HG03025 (cell line): ENCODE measurements around the gene NTF4.
"Not testable (repeated sequence)": the region's sequence is repeated elsewhere in the genome, so short reads cannot be mapped to it uniquely, and the experiment has no call there.

Source experiments
- ATAC-seq: cut with Tn5 transposase; IDR thresholded peaks from one replicate; pipeline ENCODE4 v1.9.1; 2021; ENCODE audit warnings: mild to moderate bottlenecking, moderate library complexity; ENCODE audit not compliant: unreplicated experiment, low FRiP score

The NTF4 gene

DNA sequence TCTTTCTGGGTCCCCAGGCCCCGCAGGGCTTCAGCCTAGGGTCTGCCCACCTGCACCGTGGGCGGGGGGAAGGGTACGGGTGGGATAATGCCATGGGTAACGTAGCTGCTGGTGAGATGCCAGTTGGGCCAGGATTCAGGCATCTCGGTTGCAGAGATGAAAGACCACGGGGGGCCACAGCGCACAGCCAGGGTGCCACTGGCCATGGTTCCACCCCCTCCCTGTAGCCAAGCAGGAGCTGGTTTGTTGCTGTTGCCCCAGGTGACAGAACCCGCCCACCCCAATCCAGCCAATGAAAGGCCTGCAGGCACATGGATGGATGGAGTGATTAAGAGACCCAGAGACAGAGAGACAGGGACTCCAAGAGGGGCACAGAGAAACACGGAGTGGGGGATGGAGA lies 6.1 kb downstream of the NTF4 start:
- ATAC-seq: no peak

DNA sequence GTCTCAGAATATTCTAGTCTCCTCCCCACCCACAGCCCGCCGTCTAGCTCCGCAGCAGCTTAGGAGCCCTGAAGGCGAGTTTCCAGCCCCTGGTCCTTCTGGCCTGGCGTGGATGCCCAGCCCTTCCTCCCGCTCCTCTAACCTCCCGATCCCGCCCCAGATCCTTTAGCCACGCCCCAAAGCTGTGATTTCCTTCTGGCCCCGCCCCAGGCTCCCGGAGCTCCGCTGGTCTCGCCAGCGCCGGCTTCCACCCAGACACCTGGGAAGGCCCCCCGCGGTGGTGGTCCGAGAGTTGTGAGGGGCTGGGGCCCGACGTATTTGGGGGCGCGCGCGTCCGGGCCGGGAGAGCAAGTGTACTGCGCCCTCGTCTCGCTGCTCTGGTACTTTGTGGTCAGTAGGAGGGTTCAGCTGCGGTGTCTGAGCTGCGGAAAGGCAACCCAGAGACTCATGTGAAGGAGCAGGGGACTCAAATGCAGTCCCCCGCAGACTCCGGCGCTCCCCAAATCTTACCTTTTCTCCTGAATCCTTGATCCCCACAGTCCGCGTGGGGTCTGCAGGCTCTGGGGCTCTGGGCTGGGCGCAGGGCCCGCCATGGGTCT lies 6.9 kb downstream of the NTF4 start, which contains the start of gene CGB7:
Gene CGB7, minus strand, starts transcription at position 114 of the 599 bp plus-strand sequence. CDS start 2,374 bp downstream, outside the sequence.
- ATAC-seq: no peak

DNA sequence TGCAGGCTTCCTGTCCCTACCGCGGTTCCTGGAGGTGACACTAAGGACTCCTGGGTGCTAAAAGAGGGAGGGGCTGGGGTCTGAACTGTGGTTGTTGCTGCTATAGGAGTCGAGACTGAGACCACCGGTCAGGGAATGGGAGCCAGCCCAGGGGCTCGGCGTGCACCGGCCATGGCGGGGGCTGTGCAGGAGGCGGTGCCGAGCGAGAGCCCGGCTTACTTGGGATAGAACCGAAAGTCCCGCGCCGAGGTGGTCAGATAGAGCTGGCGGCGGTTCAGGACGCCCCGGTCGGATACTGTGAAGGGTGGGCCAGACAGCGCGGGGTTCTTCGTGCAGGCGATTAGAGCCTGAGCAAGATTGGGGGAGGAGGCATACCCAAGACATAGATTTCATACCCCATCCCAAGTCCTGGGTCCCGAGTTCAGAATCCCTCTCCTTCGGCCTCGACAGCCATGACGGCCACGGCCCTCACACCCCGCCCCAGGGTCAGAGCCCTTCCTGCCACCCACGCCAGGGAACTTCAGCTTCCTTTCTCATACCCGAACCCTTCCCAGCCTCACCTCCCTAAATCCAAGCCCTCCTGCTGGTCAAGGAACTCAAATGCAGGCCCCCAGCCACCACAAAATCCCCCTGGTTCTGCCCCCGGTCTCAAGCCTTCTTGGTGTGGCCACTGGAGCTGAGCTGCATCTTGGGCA lies 7.6 kb downstream of the NTF4 start:
- not testable (repeated sequence) for ATAC-seq

DNA sequence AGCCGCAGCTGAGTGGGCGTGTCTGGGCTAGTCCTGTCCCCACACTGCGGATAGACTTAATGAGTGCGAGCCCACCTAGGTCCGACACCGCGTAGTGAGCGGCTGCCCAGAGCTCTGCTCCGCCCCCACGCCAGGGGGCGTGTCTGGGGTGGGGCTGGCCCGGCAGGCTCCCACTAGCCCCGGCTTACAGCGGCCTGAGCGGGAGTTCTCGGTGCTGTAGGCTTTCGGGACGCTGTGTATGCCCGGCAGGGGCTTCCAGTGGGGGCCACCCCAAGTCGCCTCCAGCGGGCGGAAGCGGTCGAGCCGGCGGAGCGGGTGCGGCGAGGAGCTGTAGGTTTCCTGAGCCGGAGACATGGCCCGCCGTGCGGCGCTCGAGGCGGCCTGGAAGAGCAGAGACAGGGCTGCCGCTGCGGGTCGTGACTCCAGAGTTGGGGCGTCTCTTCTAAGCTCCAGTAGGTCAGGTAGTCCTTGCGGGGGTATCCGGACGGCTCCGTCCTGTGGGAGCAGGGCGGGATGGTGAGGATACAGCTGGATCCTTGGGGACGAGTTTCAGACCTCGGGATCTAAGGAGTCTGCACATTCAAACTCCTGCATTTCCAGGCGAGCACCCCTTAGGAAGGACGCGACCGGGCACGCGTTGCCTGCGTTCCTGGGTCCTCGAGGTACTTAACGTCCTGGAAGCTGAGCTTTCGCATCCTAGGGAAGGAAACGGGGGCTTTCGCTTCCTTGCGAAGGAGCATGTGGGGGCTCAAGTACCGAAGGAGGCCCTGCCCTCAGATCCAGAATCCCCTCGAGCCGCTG lies 8.3 kb downstream of the NTF4 start:
- ATAC-seq: no peak

DNA sequence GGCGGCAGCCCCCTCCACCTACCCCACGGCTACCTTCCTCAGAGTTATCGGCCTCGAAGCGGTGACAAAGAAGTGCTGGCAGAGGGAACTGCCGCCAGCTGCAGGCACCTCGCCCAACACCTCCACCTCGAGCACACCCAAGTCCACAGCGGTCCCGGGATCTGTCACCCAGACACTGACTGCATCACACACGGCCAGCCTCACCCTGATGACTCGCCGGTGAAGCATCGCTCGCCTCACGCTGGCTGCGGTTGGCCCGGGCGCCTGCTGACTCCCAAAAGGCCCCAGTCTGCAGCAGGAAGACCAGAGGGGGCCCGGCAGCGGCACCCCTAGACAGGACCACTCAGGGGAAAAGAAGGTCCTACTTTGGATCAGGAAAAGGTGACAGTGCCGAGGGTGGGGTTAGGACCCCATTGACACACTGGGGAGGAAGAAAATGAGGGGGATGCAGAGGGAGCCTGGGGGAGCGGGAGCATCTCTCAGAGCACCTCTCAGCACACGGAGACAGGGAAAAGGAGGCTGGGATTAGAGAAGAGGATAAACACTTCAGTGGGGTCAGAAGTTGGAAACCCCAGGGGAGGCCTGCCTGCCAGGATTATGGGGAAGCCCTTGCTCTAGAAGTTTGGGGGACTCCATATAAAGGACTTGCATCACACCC lies 14.1 kb downstream of the NTF4 start:
- ATAC-seq: not testable (repeated sequence)

DNA sequence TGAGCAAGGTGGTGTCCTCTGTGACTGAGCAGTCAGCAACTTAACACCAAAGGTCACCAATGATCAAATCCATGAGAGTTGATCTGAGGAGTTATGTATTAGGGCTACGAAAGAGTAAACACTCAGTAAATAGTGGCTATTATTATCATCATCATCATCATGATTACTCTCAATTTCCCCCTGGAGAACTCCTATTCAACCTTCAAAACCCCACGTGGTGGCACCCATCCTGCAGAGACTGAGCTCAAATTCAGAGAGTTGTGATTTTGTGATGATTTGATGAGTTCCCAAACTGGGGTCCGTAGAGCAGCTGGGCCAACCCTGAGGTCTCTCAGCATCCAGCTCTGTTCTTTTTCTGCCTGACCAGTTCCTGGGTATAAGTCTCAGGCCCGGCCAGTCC lies 14.8 kb downstream of the NTF4 start:
- not testable (repeated sequence) for ATAC-seq

DNA sequence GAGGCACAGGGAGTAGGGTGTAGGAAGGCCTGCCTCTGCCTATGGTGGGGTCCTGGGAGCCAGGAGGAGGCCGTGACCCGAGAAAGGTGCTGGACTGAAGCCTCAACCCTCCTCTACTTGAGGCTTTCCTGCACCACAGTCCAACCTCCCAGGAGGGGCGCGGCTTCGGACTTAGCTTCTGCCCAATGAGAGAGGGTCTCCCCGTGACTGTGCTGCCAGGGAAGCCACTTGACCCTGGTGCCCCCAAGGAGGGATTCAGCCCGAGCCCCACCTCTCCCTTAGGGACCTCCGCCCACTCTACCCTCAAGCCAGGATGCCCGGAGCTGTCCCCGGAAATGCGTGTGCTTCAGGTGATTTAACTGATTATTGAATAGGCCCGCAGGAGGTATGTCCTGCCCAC lies 15.6 kb downstream of the NTF4 start, which contains the start of gene CGB8:
Gene CGB8, minus strand, starts transcription at position 101 of the 400 bp plus-strand sequence. CDS start 372 bp downstream, outside the sequence.
- not testable (repeated sequence) for ATAC-seq

DNA sequence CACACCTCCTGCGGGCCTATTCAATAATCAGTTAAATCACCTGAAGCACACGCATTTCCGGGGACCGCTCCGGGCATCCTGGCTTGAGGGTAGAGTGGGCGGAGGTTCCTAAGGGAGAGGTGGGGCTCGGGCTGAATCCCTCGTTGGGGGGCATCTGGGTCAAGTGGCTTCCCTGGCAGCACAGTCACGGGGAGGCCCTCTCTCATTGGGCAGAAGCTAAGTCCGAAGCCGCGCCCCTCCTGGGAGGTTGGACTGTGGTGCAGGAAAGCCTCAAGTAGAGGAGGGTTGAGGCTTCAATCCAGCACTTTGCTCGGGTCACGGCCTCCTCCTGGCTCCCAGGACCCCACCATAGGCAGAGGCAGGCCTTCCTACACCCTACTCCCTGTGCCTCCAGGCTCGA lies 21.1 kb downstream of the NTF4 start, which contains the start of gene CGB5:
Gene CGB5, plus strand, starts transcription at position 301 of the 400 bp plus-strand sequence. CDS start 362 bp downstream, outside the sequence.
- ATAC-seq: not testable (repeated sequence)

DNA sequence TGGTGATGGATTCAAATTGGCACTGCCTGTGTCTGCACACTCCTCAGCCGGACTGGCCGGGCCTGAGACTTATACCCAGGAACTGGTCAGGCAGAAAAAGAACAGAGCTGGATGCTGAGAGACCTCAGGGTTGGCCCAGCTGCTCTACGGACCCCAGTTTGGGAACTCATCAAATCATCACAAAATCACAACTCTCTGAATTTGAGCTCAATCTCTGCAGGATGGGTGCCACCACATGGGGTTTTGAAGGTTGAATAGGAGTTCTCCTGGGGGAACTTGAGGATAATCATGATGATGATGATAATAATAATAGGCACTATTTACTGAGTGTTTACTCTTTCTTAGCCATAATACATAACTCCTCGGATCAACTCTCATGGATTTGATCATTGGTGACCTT lies 22.0 kb downstream of the NTF4 start:
- not testable (repeated sequence) for ATAC-seq

DNA sequence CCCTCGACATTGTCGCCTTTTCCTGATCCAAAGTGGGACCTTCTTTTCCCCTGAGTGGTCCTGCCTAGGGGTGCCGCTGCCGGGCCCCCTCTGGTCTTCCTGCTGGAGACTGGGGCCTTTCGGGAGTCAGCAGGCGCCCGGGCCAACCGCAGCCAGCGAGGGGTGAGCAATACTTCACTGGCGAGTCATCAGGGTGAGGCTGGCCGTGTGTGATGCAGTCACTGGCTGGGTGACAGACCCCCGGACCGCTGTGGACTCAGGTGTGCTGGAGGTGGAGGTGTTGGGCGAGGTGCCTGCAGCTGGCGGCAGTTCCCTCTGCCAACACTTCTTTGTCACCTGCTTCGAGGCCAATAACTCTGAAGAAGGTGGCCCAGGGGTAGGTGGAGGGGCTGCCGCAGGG lies 22.4 kb downstream of the NTF4 start:
- no peak for ATAC-seq

DNA sequence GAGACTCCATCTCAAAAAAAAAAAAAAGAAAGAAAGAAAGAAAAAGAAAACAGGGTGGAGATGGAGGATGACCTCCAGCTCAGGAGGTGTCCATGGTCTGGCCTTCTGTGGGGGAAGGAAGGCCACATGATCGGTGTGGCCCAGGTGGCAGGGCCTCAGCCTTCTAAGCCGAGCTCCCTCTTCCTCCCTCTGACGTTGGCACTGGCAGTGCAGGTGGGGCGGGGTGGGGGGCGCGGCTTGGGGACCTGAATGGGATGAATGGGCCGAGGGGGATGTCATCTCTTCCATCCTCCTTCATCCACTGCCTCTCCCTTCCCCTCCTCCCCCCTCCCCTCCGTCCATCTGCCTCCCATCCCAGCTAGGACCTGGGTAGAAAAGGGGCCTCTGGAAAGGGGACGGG lies 24.9 kb downstream of the NTF4 start:
- ATAC-seq: not testable (repeated sequence)

DNA sequence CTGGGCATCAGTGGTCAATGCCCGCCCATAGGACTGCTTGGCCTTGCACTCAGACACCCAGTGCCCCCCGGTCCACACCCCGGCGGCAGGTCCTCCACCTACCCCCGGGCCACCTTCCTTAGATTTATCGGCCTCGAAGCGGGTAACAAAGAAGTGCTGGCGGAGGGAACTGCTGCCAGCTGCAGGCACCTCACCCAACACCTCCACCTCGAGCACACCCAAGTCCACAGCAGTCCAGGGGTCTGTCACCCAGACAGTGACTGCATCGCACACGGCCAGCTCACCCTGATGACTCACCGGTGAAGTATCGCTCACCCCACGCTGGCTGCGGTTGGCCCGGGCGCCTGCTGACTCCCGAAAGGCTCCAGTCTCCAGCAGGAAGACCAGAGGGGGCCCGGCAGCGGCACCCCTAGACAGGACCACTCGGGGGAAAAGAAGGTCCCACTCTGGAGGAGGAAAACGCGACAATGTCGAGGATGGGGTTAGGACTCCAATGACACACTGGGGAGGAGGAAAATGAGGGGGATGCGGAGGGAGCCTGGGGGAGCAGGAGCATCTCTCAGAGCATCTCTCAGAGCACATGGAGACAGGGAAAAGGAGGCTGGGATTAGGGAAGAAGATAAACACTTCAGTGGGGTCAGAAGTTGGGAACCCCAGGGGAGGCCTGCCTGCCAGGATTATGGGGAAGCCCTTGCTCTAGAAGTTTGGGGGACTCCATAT lies 25.9 kb downstream of the NTF4 start:
- ATAC-seq: not testable (repeated sequence)

DNA sequence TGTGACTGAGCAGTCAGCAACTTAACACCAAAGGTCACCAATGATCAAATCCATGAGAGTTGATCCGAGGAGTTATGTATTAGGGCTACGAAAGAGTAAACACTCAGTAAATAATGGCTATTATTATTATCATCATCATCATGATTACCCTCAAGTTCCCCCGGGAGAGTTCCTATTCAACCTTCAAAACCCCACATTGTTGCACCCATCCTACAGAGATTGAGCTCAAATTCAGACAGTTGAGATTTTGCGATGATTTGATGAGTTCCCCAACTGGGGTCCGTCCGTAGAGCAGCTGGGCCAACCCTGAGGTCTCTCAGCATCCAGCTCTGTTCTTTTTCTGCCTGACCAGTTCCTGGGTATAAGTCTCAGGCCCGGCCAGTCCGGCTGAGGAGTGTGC lies 26.5 kb downstream of the NTF4 start:
- ATAC-seq: not testable (repeated sequence)

DNA sequence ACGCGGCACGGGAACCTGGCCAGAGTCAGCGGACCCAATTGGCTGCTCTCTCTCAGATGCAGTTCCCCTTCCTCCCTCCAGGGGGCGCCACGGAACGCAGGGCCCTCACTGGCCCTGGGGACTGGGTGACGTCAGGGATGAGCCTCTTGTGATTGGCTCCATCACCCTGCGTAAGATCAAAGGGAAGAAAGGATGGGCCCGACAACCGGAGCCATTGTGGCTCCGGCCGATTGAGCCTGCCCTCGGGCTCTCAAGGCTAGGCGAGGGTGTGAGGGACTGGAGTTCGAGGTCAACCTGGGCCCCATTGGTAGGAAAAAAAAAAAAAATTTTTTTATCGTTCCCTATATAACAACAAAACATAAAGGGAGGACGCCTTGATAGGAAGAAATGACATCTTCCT lies 27.8 kb downstream of the NTF4 start, which contains the start of gene CGB1:
Gene CGB1, minus strand, starts transcription at position 81 of the 400 bp plus-strand sequence. CDS start 184 bp downstream, outside the sequence.
- ATAC-seq: not testable (repeated sequence)

DNA sequence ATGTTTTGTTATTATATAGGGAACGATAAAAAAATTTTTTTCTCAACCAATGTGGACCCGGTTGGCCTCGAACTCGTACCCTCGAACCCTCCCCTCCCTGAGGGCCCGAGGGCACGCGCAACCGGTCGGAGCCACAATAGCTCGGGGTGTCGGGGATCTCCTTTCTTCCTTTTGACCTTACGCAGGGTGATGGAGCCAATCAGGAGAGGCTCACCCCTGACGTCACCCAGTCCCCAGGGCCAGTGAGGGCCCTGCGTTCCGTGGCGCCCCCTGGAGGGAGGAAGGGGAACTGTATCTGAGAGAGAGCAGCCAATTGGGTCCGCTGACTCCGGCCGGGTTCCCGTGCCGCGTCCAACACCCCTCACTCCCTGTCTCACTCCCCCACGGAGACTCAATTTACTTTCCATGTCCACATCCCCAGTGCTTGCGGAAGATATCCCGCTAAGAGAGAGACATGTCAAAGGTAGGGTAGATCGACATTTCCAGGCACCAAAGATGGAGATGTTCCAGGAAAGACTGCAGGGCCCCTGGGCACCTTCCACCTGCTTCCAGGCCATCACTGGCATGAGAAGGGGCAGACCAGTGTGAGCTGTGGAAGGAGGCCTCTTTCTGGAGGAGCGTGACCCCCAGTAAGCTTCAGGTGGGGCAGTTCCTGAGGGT lies 32.8 kb downstream of the NTF4 start, which contains the start of gene CGB2:
Gene CGB2, plus strand, starts transcription at position 249 of the 660 bp plus-strand sequence. Its CDS starts 206 bp downstream, at position 455.
- ATAC-seq: not testable (repeated sequence)

DNA sequence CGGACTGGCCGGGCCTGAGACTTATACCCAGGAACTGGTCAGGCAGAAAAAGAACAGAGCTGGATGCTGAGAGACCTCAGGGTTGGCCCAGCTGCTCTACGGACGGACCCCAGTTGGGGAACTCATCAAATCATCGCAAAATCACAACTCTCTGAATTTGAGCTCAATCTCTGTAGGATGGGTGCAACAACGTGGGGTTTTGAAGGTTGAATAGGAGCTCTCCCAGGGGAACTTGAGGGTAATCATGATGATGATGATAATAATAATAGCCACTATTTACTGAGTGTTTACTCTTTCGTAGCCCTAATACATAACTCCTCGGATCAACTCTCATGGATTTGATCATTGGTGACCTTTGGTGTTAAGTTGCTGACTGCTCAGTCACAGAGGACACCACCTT lies 34.3 kb downstream of the NTF4 start:
- not testable (repeated sequence) for ATAC-seq

DNA sequence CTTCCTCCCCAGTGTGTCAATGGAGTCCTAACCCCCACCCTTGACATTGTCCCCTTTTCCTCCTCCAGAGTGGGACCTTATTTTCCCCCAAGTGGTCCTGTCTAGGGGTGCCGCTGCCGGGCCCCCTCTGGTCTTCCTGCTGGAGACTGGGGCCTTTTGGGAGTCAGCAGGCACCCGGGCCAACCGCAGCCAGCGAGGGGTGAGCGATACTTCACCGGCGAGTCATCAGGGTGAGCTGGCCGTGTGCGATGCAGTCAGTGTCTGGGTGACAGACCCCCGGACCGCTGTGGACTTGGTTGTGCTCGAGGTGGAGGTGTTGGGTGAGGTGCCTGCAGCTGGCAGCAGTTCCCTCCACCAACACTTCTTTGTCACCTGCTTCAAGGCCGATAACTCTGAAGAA lies 34.9 kb downstream of the NTF4 start:
- not testable (repeated sequence) for ATAC-seq

DNA sequence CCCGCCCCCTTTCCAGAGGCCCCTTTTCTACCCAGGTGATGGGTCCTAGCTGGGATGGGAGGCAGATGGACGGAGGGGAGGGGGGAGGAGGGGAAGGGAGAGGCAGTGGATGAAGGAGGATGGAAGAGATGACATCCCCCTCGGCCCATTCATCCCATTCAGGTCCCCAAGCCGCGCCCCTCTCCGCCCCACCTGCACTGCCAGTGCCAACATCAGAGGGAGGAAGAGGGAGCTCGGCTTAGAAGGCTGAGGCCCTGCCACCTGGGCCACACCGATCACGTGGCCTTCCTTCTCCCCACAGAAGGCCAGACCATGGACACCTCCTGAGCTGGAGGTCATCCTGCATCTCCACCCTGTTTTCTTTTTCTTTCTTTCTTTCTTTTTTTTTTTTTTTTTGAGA lies 35.9 kb downstream of the NTF4 start:
- not testable (repeated sequence) for ATAC-seq

DNA sequence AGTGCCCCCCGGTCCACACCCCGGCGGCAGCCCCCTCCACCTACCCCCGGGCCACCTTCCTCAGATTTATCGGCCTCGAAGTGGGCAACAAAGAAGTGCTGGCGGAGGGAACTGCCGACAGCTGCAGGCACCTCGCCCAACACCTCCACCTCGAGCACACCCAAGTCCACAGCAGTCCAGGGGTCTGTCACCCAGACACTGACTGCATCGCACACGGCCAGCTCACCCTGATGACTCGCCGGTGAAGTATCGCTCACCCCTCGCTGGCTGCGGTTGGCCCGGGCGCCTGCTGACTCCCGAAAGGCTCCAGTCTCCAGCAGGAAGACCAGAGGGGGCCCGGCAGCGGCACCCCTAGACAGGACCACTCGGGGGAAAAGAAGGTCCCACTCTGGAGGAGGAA lies 39.0 kb downstream of the NTF4 start:
- not testable (repeated sequence) for ATAC-seq
